SK-MEL-5 (cell line): ENCODE data around the gene GRAMD2B. TPM values are rescaled to one million over a fixed set of nuclear protein-coding genes. Genes with fewer than 3 reads are reported as not detected.
"Not testable (repeated sequence)": the region's sequence is repeated elsewhere in the genome, so short reads cannot be mapped to it uniquely, and the experiment has no call there.

Source experiments
- DNase-seq: peaks from one replicate; pipeline ENCODE4 v3.0.0-alpha.2; 2016; ENCODE audit warnings: low read depth, low spot score
- in situ Hi-C: cut with HindIII; loops from 2 replicates; pipeline ENCODE4 v1.10.0; 2016; ENCODE audit warnings: low sequenced_read_pairs, high pct_unique_total_duplicates, low pct_unique_long_range_greater_than_20kb
- total RNA-seq: library from RNA; depleted of rRNA; stranded (reverse); fragments of >200 nt; shearing (Covaris generic); gene quantifications from 2 replicates; pipeline ENCODE4 v1.2.3, GENCODE V29; 2014

Gene GRAMD2B
- total RNA-seq, 1 experiment from 2014 or later, result 3.2 TPM

GRCh38 chr5:126439724-126440123 lies 16.5 kb downstream of the GRAMD2B start:
- in situ Hi-C loops, DNase-seq: not testable (repeated sequence)

- in situ Hi-C loops, result no loop called here
- DNase-seq, result no peak
Observed at GRCh38 chr5:126441230-126441629, 18.0 kb downstream of the GRAMD2B start.

GRCh38 chr5:126443374-126443851 lies 20.2 kb downstream of the GRAMD2B start:
- no peak for DNase-seq
- in situ Hi-C loops, result no loop called here

- DNase-seq, result no peak
- in situ Hi-C loops, result no loop called here
Observed at GRCh38 chr5:126444137-126444536, 20.9 kb downstream of the GRAMD2B start.

GRCh38 chr5:126445502-126446174 lies 22.4 kb downstream of the GRAMD2B start:
- in situ Hi-C loops, result no loop called here
- no peak for DNase-seq

- in situ Hi-C loops, result no loop called here
- DNase-seq, result no peak
Observed at GRCh38 chr5:126446498-126447224, 23.5 kb downstream of the GRAMD2B start.

GRCh38 chr5:126448720-126449119 lies 25.5 kb downstream of the GRAMD2B start:
- in situ Hi-C loops, result no loop called here
- DNase-seq, result no peak

GRCh38 chr5:126449751-126450271 lies 26.6 kb downstream of the GRAMD2B start:
- DNase-seq, result peak; percentile 90
- in situ Hi-C loops, result no loop called here

- in situ Hi-C loops, result no loop called here
- no peak for DNase-seq
Observed at GRCh38 chr5:126450346-126450745, 27.1 kb downstream of the GRAMD2B start.

GRCh38 chr5:126450907-126451306 lies 27.7 kb downstream of the GRAMD2B start:
- DNase-seq, result no peak
- in situ Hi-C loops, result no loop called here

- in situ Hi-C loops, result no loop called here
- no peak for DNase-seq
Observed at GRCh38 chr5:126452477-126452876, 29.3 kb downstream of the GRAMD2B start.

GRCh38 chr5:126454081-126454480 lies 30.9 kb downstream of the GRAMD2B start:
- peak; percentile 99 for DNase-seq
- in situ Hi-C loops, result no loop called here

- DNase-seq, result no peak
- in situ Hi-C loops, result no loop called here
Observed at GRCh38 chr5:126454535-126454934, 31.3 kb downstream of the GRAMD2B start.

GRCh38 chr5:126455264-126455663 lies 32.1 kb downstream of the GRAMD2B start:
- DNase-seq, result no peak
- in situ Hi-C loops, result no loop called here

- no peak for DNase-seq
- in situ Hi-C loops, result no loop called here
Observed at GRCh38 chr5:126455728-126456127, 32.5 kb downstream of the GRAMD2B start.

- in situ Hi-C loops, result no loop called here
- DNase-seq, result no peak
Observed at GRCh38 chr5:126456217-126456820, 33.1 kb downstream of the GRAMD2B start.

GRCh38 chr5:126460459-126460858 lies 37.2 kb downstream of the GRAMD2B start:
- no peak for DNase-seq
- in situ Hi-C loops, result no loop called here

GRCh38 chr5:126460977-126461376 lies 37.8 kb downstream of the GRAMD2B start:
- in situ Hi-C loops, result no loop called here

More at GRCh38 chr5:126460977-126461376, 37.8 kb downstream of the GRAMD2B start:
- no peak for DNase-seq
